GM12878 (cell line): ENCODE data around the gene TRPM1. TPM values are rescaled to one million over a fixed set of nuclear protein-coding genes. Genes with fewer than 3 reads are reported as not detected.

Source experiments
- ATAC-seq: fragments of 200-7000 bp; cut with Tn5 transposase; 3 replicates; pipeline ENCODE4 v1.9.1; 2020; ENCODE audit warnings: mild to moderate bottlenecking, moderate library complexity
- BruUV-seq: library from RNA; stranded (reverse); fragments of 400-500 nt; replicated peaks from 2 replicates; lab custom pipeline; 2021; lab: Mats Ljungman, UMichigan
- CTCF ChIA-PET: fragments of 300-600 bp; sonication (Branson Sonifier 250); formaldehyde crosslinking; extraction: SDS; loops from one replicate; lab custom pipeline; 2021; ENCODE audit warnings: inconsistent platforms; lab: Yijun Ruan, JAX
- POLR2A ChIA-PET: fragments of 350-600 bp; formaldehyde crosslinking; extraction: SDS; loops from one replicate; lab custom pipeline; 2021; ENCODE audit warnings: inconsistent platforms; lab: Charles Lee
- RAD21 ChIA-PET: fragments of 300-600 bp; sonication (Branson Sonifier 250); formaldehyde crosslinking; loops from one replicate; lab custom pipeline; 2023; ENCODE audit warnings: antibody characterized with exemption; ENCODE audit not compliant: unreplicated experiment; lab: Charles Lee
- SMC1A ChIA-PET: fragments of 300-600 bp; sonication (Branson Sonifier 250); formaldehyde crosslinking; loops from one replicate; lab custom pipeline; 2023; ENCODE audit not compliant: unreplicated experiment, uncharacterized antibody; lab: Charles Lee
- DNase-seq: peaks from one replicate; pipeline ENCODE4 v3.0.0-alpha.2; 2011; ENCODE audit warnings: low read depth, low spot score
- FAIRE-seq: peaks from 3 replicates; lab custom pipeline; 2011; peaks lifted over from hg19 to GRCh38; lab: Jason Lieb, UNC
- H2AFZ ChIP-seq: 2 replicates; pipeline ENCODE4 v1.6.0; 2011; ENCODE audit warnings: low read depth, low read length, control low read depth; ENCODE audit not compliant: control insufficient read depth
- H3K27ac ChIP-seq: 2 replicates; pipeline ENCODE4 v1.5.1; 2011; ENCODE audit warnings: control low read depth; ENCODE audit not compliant: control insufficient read depth, insufficient read depth
- H3K27me3 ChIP-seq, 2 experiments: replicated peaks in 1 of 2; 2 replicates each; pipeline versions ENCODE4 v1.6.0 to v1.6.1; 2011; ENCODE audit warnings: low read length in 1 of 2; ENCODE audit not compliant: control insufficient read depth in 2 of 2, insufficient read depth in 2 of 2
- H3K36me3 ChIP-seq, 2 experiments: 2 replicates each; pipeline ENCODE4 v1.5.1; 2011; ENCODE audit warnings: low read length in 1 of 2; ENCODE audit not compliant: control insufficient read depth in 2 of 2, insufficient read depth in 2 of 2
- H3K4me1 ChIP-seq: 2 replicates; pipeline ENCODE4 v1.6.1; 2011; ENCODE audit warnings: mild to moderate bottlenecking, low read length, moderate library complexity, mixed read lengths; ENCODE audit not compliant: control insufficient read depth, insufficient read depth
- H3K4me2 ChIP-seq: 2 replicates; pipeline ENCODE4 v1.6.0; 2011; ENCODE audit warnings: control low read depth; ENCODE audit not compliant: control insufficient read depth, insufficient read depth
- H3K4me3 ChIP-seq: fragments of 200-600 bp; sonication (generic); 2 replicates; pipeline ENCODE4 v1.5.1; 2016
- H3K79me2 ChIP-seq: 2 replicates; pipeline ENCODE4 v1.6.0; 2011; ENCODE audit warnings: low read length; ENCODE audit not compliant: control insufficient read depth, insufficient read depth
- H3K9ac ChIP-seq: 2 replicates; pipeline ENCODE4 v1.8.0; 2011; ENCODE audit warnings: low read length, control low read depth, mixed read lengths; ENCODE audit not compliant: control insufficient read depth, insufficient read depth
- H3K9me3 ChIP-seq: replicated peaks from 3 replicates; pipeline ENCODE4 v1.5.1; 2011; ENCODE audit warnings: mild to moderate bottlenecking, low read length; ENCODE audit not compliant: control insufficient read depth, insufficient read depth
- H4K20me1 ChIP-seq: 2 replicates; pipeline ENCODE4 v1.6.0; 2011; ENCODE audit not compliant: control insufficient read depth, insufficient read depth
- GATAD2B ChIP-seq: fragments of 450-650 bp; conservative IDR thresholded peaks from 2 replicates; pipeline ENCODE4 v1.6.1; 2017; ENCODE audit warnings: low read depth, mild to moderate bottlenecking, moderate library complexity
- HDAC2 ChIP-seq: fragments of 200-600 bp; sonication (generic); IDR thresholded peaks from 2 replicates; pipeline ENCODE4 v1.6.1; 2017
- HDAC6 ChIP-seq: fragments of 200-600 bp; sonication (generic); IDR thresholded peaks from one replicate; pipeline ENCODE4 v1.8.0; 2017; ENCODE audit warnings: antibody characterized with exemption; ENCODE audit not compliant: unreplicated experiment
- JUNB ChIP-seq: IDR thresholded peaks from 2 replicates; pipeline ENCODE4 v1.6.1; 2016; ENCODE audit warnings: antibody characterized with exemption, mild to moderate bottlenecking
- KLF5 ChIP-seq: fragments of 450-650 bp; IDR thresholded peaks from 2 replicates; pipeline ENCODE4 v1.6.1; 2014; ENCODE audit warnings: mild to moderate bottlenecking; ENCODE audit not compliant: partially characterized antibody
- NFIC ChIP-seq: IDR thresholded peaks from 2 replicates; pipeline ENCODE4 v1.6.1; 2012; ENCODE audit warnings: low read depth, mild to moderate bottlenecking, inconsistent platforms, low read length, moderate library complexity
- RCOR1 ChIP-seq: conservative IDR thresholded peaks from 2 replicates; pipeline ENCODE4 v1.6.1; 2012; ENCODE audit warnings: low read depth, low read length, improper control_type of control experiment
- SMAD1 ChIP-seq: fragments of 450-650 bp; IDR thresholded peaks from 2 replicates; pipeline ENCODE4 v1.6.1; 2018; ENCODE audit warnings: mild to moderate bottlenecking, low read depth; ENCODE audit not compliant: partially characterized antibody
- SP1 ChIP-seq: IDR thresholded peaks from one replicate; pipeline ENCODE4 v1.6.1; 2011; ENCODE audit warnings: low read depth, low read length
- STAT1 ChIP-seq: fragments of 450-650 bp; conservative IDR thresholded peaks from 2 replicates; pipeline ENCODE4 v1.6.1; 2014; ENCODE audit warnings: antibody characterized with exemption, mild to moderate bottlenecking
- TCF7 ChIP-seq: IDR thresholded peaks from 2 replicates; pipeline ENCODE4 v1.6.1; 2014; ENCODE audit warnings: antibody characterized with exemption, borderline replicate concordance
- ZZZ3 ChIP-seq: IDR thresholded peaks from 2 replicates; pipeline ENCODE4 v1.6.1; 2011; ENCODE audit warnings: low read depth; ENCODE audit not compliant: control insufficient read depth, insufficient read length
- whole genome bisulfite sequencing: methylation state at CpG from one replicate; pipeline ENCODE4 v1.1.6; 2016; ENCODE audit warnings: low lambda C conversion rate; ENCODE audit not compliant: insufficient replicate concordance, insufficient coverage; ENCODE audit errors: missing lambda C conversion rate; 5-methylcytosine and 5-hydroxymethylcytosine counted together
- in situ Hi-C: fragments of 300-500 bp; cut with MboI; formaldehyde crosslinking; loops from 9 replicates; pipeline ENCODE4 v1.14.3; 2018; ENCODE audit warnings: mixed read lengths
- intact Hi-C: fragments of 100-400 bp; cut with micrococcal nuclease; formaldehyde crosslinking; loops from one replicate; pipeline ENCODE4 v1.14.2; 2022; ENCODE audit not compliant: unreplicated experiment
- polyA plus RNA-seq, 11 experiments: library from polyadenylated mRNA; depleted of rRNA in 4 of 11; unstranded in 6 of 11; stranded (reverse) in 5 of 11; fragments of >200 nt; fragmentation: Nextera tagmentation in 4 of 11; fragmentation: Illumina TruSeq in 1 of 11; extraction: Ambion mirVana in 4 of 11; extraction: Trizol in 1 of 11; gene quantifications; 1 replicate in 1 of 11; 2 replicates in 10 of 11; pipeline versions ENCODE4 v1.2.1 to v1.2.3, GENCODE V29; 2011 to 2016; ENCODE audit warnings: inconsistent platforms in 2 of 11, missing spikeins in 2 of 11, low read depth in 1 of 11
- total RNA-seq, 4 experiments: library from RNA; depleted of rRNA in 3 of 4; stranded (reverse); fragments of >200 nt in 3 of 4; fragmentation: Illumina TruSeq in 1 of 4; extraction: Trizol in 1 of 4; gene quantifications; 2 replicates each; pipeline versions ENCODE4 v1.2.1 to v1.2.3, GENCODE V29; 2013 to 2021
- TF ChIP-seq, protein P1 (sequence below): fragments of 150-350 bp; IDR thresholded peaks from 2 replicates; pipeline ENCODE4 v1.6.1; 2014; ENCODE audit warnings: mild to moderate bottlenecking, low read depth, low read length
- TF ChIP-seq, protein P2 (sequence below): IDR thresholded peaks from 2 replicates; pipeline ENCODE4 v1.6.1; 2012; ENCODE audit warnings: low read depth, low read length, improper control_type of control experiment
- TF ChIP-seq, protein P3 (sequence below): fragments of 450-650 bp; IDR thresholded peaks from 2 replicates; pipeline ENCODE4 v1.6.1; 2016; ENCODE audit warnings: mild to moderate bottlenecking, moderate library complexity, borderline replicate concordance
- TF ChIP-seq, protein P4 (sequence below): fragments of 450-650 bp; formaldehyde crosslinking; IDR thresholded peaks from 2 replicates; pipeline ENCODE4 v1.5.0; 2022; ENCODE audit warnings: mild to moderate bottlenecking, missing genetic modification characterization

The TRPM1 gene
- total and polyA plus RNA-seq, 10 of the 15 experiments (the other 5 are each of a cell fraction or from before 2014, with no cell fraction given), result 0.01 to 0.10 (median 0.05) TPM; not detected in 4

DNA sequence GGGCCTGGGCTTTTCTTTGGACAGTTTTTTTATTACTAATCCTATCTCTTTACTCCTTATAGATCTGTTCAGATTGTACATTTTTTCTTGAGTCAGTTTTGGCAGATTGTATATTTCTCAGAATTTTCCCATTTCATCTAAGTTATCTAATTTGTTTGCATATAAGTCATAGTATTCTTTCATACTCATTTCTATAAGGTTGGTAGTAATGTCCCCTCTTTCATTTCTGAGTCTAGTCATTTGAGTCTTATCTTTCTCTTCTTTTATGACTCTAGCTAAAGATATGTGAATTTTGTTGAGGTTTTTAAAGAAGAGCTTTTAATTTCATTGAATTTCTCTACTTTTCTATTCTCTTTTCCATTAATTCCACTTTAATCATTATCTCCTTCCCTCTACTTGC is 27.2 kb downstream of the TRPM1 start (continued):
- TF ChIP-seq, protein P1, sequence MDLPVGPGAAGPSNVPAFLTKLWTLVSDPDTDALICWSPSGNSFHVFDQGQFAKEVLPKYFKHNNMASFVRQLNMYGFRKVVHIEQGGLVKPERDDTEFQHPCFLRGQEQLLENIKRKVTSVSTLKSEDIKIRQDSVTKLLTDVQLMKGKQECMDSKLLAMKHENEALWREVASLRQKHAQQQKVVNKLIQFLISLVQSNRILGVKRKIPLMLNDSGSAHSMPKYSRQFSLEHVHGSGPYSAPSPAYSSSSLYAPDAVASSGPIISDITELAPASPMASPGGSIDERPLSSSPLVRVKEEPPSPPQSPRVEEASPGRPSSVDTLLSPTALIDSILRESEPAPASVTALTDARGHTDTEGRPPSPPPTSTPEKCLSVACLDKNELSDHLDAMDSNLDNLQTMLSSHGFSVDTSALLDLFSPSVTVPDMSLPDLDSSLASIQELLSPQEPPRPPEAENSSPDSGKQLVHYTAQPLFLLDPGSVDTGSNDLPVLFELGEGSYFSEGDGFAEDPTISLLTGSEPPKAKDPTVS, result no peak
- TF ChIP-seq JUNB (peak; percentile 72), SP1 (no peak), NFIC (peak; percentile 45; the same call in 1 of the 2 replicates), STAT1 (no peak), KLF5 (no peak), GATAD2B (no peak), RCOR1 (no peak)
- TF ChIP-seq, protein P2, sequence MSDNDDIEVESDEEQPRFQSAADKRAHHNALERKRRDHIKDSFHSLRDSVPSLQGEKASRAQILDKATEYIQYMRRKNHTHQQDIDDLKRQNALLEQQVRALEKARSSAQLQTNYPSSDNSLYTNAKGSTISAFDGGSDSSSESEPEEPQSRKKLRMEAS, result no peak

DNA sequence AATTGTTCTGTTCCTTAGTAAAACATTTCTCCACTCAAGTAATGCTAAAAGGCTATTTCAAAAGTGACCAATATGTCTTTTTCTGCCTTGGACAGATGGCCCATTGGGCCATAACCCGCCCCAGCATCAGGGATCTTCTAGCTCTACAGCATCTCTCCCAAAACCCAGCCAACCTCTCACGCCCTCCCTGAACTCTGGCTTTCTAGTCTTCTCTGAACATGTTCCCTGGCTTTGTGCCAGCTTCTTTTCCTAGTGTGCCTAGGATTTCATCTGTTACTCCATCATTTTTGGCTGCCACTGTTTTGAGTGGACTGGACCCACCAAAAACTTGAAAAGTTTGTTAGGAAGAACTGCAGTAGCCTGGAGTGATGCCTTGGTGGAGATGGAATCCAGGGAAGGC is 30.7 kb downstream of the TRPM1 start:
- WGBS, result 19% methylated on average over 2 of the region's 2 CpGs
- H4K20me1 ChIP-seq, result no peaks in the 10 kb centered on the region
- no peak for ATAC-seq
- in situ Hi-C loops (no loop called here), intact Hi-C loops (no loop called here)
- no peak overlapping the region for H2AFZ ChIP-seq
- ChIA-PET SMC1A (no interaction called here), POLR2A (no interaction called here), RAD21 (no interaction called here), CTCF (no interaction called here)
- FAIRE-seq, result no peak
- DNase-seq, result no peak
- H3K4me1 ChIP-seq, result no peaks in the 10 kb centered on the region
- no peak overlapping the region for H3K27ac ChIP-seq
- H3K9ac ChIP-seq, result no peak overlapping the region
- no peak overlapping the region for H3K4me3 ChIP-seq
- no peak overlapping the region for H3K4me2 ChIP-seq
- BruUV-seq, result no TSS peak
- H3K27me3 ChIP-seq, result no peaks in the 10 kb centered on the region
- H3K9me3 ChIP-seq, result no peaks in the 10 kb centered on the region
- no peaks in the 10 kb centered on the region for H3K79me2 ChIP-seq
- H3K36me3 ChIP-seq, result no peaks in the 10 kb centered on the region
- TF ChIP-seq HDAC6 (no peak), ZZZ3 (no peak), TCF7 (no peak), HDAC2 (no peak), SMAD1 (no peak)
- TF ChIP-seq, protein P3, sequence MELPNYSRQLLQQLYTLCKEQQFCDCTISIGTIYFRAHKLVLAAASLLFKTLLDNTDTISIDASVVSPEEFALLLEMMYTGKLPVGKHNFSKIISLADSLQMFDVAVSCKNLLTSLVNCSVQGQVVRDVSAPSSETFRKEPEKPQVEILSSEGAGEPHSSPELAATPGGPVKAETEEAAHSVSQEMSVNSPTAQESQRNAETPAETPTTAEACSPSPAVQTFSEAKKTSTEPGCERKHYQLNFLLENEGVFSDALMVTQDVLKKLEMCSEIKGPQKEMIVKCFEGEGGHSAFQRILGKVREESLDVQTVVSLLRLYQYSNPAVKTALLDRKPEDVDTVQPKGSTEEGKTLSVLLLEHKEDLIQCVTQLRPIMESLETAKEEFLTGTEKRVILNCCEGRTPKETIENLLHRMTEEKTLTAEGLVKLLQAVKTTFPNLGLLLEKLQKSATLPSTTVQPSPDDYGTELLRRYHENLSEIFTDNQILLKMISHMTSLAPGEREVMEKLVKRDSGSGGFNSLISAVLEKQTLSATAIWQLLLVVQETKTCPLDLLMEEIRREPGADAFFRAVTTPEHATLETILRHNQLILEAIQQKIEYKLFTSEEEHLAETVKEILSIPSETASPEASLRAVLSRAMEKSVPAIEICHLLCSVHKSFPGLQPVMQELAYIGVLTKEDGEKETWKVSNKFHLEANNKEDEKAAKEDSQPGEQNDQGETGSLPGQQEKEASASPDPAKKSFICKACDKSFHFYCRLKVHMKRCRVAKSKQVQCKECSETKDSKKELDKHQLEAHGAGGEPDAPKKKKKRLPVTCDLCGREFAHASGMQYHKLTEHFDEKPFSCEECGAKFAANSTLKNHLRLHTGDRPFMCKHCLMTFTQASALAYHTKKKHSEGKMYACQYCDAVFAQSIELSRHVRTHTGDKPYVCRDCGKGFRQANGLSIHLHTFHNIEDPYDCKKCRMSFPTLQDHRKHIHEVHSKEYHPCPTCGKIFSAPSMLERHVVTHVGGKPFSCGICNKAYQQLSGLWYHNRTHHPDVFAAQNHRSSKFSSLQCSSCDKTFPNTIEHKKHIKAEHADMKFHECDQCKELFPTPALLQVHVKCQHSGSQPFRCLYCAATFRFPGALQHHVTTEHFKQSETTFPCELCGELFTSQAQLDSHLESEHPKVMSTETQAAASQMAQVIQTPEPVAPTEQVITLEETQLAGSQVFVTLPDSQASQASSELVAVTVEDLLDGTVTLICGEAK, result no peak
- TF ChIP-seq, protein P4, sequence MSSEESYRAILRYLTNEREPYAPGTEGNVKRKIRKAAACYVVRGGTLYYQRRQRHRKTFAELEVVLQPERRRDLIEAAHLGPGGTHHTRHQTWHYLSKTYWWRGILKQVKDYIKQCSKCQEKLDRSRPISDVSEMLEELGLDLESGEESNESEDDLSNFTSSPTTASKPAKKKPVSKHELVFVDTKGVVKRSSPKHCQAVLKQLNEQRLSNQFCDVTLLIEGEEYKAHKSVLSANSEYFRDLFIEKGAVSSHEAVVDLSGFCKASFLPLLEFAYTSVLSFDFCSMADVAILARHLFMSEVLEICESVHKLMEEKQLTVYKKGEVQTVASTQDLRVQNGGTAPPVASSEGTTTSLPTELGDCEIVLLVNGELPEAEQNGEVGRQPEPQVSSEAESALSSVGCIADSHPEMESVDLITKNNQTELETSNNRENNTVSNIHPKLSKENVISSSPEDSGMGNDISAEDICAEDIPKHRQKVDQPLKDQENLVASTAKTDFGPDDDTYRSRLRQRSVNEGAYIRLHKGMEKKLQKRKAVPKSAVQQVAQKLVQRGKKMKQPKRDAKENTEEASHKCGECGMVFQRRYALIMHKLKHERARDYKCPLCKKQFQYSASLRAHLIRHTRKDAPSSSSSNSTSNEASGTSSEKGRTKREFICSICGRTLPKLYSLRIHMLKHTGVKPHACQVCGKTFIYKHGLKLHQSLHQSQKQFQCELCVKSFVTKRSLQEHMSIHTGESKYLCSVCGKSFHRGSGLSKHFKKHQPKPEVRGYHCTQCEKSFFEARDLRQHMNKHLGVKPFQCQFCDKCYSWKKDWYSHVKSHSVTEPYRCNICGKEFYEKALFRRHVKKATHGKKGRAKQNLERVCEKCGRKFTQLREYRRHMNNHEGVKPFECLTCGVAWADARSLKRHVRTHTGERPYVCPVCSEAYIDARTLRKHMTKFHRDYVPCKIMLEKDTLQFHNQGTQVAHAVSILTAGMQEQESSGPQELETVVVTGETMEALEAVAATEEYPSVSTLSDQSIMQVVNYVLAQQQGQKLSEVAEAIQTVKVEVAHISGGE (CRISPR knock-in tag), result no peak
